Measurements from ENCODE around the gene LRFN4. TPM values are rescaled to one million over a fixed set of nuclear protein-coding genes. Genes with fewer than 3 reads are reported as not detected.

LRFN4 gene
- polyA plus RNA-seq, 3 donors = 1.0 to 7.7 (median 1.7) TPM

DNA sequence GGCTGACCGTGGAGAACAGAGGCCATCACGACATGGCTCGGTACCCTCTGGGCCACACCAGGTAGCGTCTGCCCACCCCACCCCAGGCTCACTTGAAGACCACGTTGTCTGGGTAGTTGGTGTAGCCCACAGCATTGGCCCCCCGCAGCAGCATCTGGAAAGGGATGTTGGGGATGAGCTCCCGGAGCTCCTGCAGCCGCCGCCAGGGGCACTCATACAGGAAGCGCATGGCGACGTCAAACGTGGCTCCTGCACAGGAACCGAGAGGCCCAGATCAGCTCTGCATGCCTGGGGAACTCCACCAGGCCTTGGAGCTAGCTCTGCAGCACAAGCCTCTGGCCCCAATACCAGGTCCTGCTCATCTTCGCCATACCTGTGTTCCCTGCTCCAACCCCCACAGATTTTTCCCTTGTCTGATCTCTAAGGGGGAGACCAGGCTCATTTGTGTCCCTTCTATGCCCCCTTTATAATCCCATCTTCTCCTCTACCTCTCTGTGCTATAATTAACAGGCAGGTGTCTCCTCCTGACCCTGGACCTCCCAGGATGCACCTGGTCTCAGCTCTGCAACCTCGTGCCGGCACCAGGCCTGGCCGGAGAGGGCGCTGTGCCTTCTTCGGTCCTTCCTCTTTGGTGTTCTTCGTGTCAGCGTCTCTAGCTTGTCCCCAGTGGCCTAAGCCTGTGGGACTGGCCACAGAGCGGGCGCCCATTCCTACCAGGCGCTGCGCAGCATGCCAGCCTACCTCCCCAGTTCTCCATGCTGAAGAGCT, 5.0 kb upstream of the LRFN4 start:
- no peaks in the 10 kb centered on the region for H4K20me1 ChIP-seq (ENCODE audit: insufficient read depth, low read length)
- 67% methylated on average over 24 of the region's 26 CpGs for WGBS (ENCODE audit: insufficient coverage)
- H3K4me1 ChIP-seq (ENCODE audit: control insufficient read depth in 1 of 2, insufficient read depth in 2 of 2, low read length in 2 of 2) = peaks cover 16 to 19% of the 10 kb centered on the region in 2 donors
- no peak overlapping the region for H3K9ac ChIP-seq (ENCODE audit: insufficient read depth, low read length, poor library complexity, severe bottlenecking)
- no peaks in the 10 kb centered on the region for H3K79me2 ChIP-seq (ENCODE audit: insufficient read depth, low read length)
- H3K4me2 ChIP-seq (replicated peaks; ENCODE audit: extremely low read depth, low read length, poor library complexity, severe bottlenecking) = no peak overlapping the region
- peaks cover 23% of the 10 kb centered on the region for H3K4me1 Mint-ChIP-seq
- H3K27ac Mint-ChIP-seq = peak overlapping the region in 2 of 7 donors; percentile 22 to 50
- H3K4me3 Mint-ChIP-seq = peak overlapping the region; percentile 27 to 46
- H3K36me3 ChIP-seq (replicated peaks in 1 of 2; ENCODE audit: control insufficient read depth in 1 of 2, insufficient read depth in 2 of 2, low read length in 2 of 2) = peaks cover 15 to 21% of the 10 kb centered on the region in 2 donors
- TF ChIP-seq, protein P1, sequence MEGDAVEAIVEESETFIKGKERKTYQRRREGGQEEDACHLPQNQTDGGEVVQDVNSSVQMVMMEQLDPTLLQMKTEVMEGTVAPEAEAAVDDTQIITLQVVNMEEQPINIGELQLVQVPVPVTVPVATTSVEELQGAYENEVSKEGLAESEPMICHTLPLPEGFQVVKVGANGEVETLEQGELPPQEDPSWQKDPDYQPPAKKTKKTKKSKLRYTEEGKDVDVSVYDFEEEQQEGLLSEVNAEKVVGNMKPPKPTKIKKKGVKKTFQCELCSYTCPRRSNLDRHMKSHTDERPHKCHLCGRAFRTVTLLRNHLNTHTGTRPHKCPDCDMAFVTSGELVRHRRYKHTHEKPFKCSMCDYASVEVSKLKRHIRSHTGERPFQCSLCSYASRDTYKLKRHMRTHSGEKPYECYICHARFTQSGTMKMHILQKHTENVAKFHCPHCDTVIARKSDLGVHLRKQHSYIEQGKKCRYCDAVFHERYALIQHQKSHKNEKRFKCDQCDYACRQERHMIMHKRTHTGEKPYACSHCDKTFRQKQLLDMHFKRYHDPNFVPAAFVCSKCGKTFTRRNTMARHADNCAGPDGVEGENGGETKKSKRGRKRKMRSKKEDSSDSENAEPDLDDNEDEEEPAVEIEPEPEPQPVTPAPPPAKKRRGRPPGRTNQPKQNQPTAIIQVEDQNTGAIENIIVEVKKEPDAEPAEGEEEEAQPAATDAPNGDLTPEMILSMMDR (IDR thresholded peaks at IDR 0.05) = peak; percentile 57
- H3K36me3 Mint-ChIP-seq = peaks cover 4 to 20% of the 10 kb centered on the region in 2 donors
- intact Hi-C loops (cut with micrococcal nuclease) = no loop called here
- no peaks in the 10 kb centered on the region for H3K27me3 ChIP-seq (ENCODE audit: control insufficient read depth in 2 of 2, insufficient read depth in 2 of 2, low read length in 2 of 2)
- peaks cover 0 to 3% (median 0%) of the 10 kb centered on the region in 3 donors for H3K27me3 Mint-ChIP-seq (ENCODE audit: low read depth in 3 of 3)
- no peaks in the 10 kb centered on the region for H3K9me3 ChIP-seq (replicated peaks in 1 of 2; ENCODE audit: control insufficient read depth in 1 of 2, insufficient read depth in 1 of 2, low read length in 2 of 2)
- H3K4me3 ChIP-seq (replicated peaks in 1 of 3; ENCODE audit: low read depth in 2 of 3, low read length in 3 of 3) = no peak overlapping the region
- H3K9me3 Mint-ChIP-seq = no peaks in the 10 kb centered on the region
- H2AFZ ChIP-seq (ENCODE audit: insufficient read depth, low read depth, low read length, poor library complexity, severe bottlenecking) = peak overlapping the region; percentile 54
- peak; percentile 31 to 63 (median 37) for DNase-seq
- no peak overlapping the region for H3K27ac ChIP-seq (ENCODE audit: low read depth in 1 of 2, low read length in 2 of 2)

GRCh38 chr11:66852466-66853241, 4.2 kb upstream of the LRFN4 start:
- no peak overlapping the region for H3K27ac ChIP-seq (ENCODE audit: low read depth in 1 of 2, low read length in 2 of 2)
- no peaks in the 10 kb centered on the region for H4K20me1 ChIP-seq (ENCODE audit: insufficient read depth, low read length)
- H3K4me1 ChIP-seq (ENCODE audit: control insufficient read depth in 1 of 2, insufficient read depth in 2 of 2, low read length in 2 of 2) = peaks cover 20 to 25% of the 10 kb centered on the region in 2 donors
- peaks cover 4 to 14% of the 10 kb centered on the region in 2 donors for H3K36me3 Mint-ChIP-seq
- TF ChIP-seq, protein P1 (IDR thresholded peaks at IDR 0.05) = no peak
- H3K4me2 ChIP-seq (replicated peaks; ENCODE audit: extremely low read depth, low read length, poor library complexity, severe bottlenecking) = no peak overlapping the region
- peaks cover 25% of the 10 kb centered on the region for H3K4me1 Mint-ChIP-seq
- no peak overlapping the region for H3K4me3 Mint-ChIP-seq
- WGBS (ENCODE audit: insufficient coverage) = 94% methylated on average over 26 of the region's 26 CpGs
- H3K4me3 ChIP-seq (replicated peaks in 1 of 3; ENCODE audit: low read depth in 2 of 3, low read length in 3 of 3) = no peak overlapping the region
- intact Hi-C loops (cut with micrococcal nuclease) = no loop called here
- no peaks in the 10 kb centered on the region for H3K27me3 ChIP-seq (ENCODE audit: control insufficient read depth in 2 of 2, insufficient read depth in 2 of 2, low read length in 2 of 2)
- H3K79me2 ChIP-seq (ENCODE audit: insufficient read depth, low read length) = no peaks in the 10 kb centered on the region
- H3K27me3 Mint-ChIP-seq (ENCODE audit: low read depth in 3 of 3) = peaks cover 0 to 3% (median 0%) of the 10 kb centered on the region in 3 donors
- no peak for DNase-seq
- no peaks in the 10 kb centered on the region for H3K9me3 Mint-ChIP-seq
- H3K27ac Mint-ChIP-seq = no peak overlapping the region
- H3K9ac ChIP-seq (ENCODE audit: insufficient read depth, low read length, poor library complexity, severe bottlenecking) = no peak overlapping the region
- no peaks in the 10 kb centered on the region for H3K9me3 ChIP-seq (replicated peaks in 1 of 2; ENCODE audit: control insufficient read depth in 1 of 2, insufficient read depth in 1 of 2, low read length in 2 of 2)
- peak overlapping the region; percentile 54 for H2AFZ ChIP-seq (ENCODE audit: insufficient read depth, low read depth, low read length, poor library complexity, severe bottlenecking)
- peaks cover 9 to 16% of the 10 kb centered on the region in 2 donors for H3K36me3 ChIP-seq (replicated peaks in 1 of 2; ENCODE audit: control insufficient read depth in 1 of 2, insufficient read depth in 2 of 2, low read length in 2 of 2)
